ENCODE measurements around the gene C17orf100. TPM values are rescaled to one million over a fixed set of nuclear protein-coding genes. Genes with fewer than 3 reads are reported as not detected.

The C17orf100 gene
- total and polyA plus RNA-seq, 2 of the 13 experiments (the other 11 are each of a cell fraction or from before 2014, with no cell fraction given) = 3.6 to 8.7 TPM

- no peak for TF ChIP-seq ARID3A (IDR thresholded peaks at IDR 0.05; ENCODE audit: low read depth, low read length)
- TF ChIP-seq KLF16 (CRISPR knock-in tag; IDR thresholded peaks at IDR 0.05) = 0 out of 4 replicates have a peak, but pooled peaks of 1 of the 2 experiments have one; percentile 5
- TF ChIP-seq ZBTB1 (CRISPR knock-in tag; IDR thresholded peaks at IDR 0.05; ENCODE audit: borderline replicate concordance) = no peak
- 0 out of 2 replicates have a peak, but pooled peaks have one; percentile 37 for TF ChIP-seq FIP1L1 (IDR thresholded peaks at IDR 0.05; ENCODE audit: borderline replicate concordance, insufficient read depth, low read depth, low read length)
- no peak for TF ChIP-seq FUBP1 (CRISPR knock-in tag; IDR thresholded peaks at IDR 0.05; ENCODE audit: borderline replicate concordance)
- no peak for TF ChIP-seq HDAC1 (CRISPR knock-in tag; IDR thresholded peaks at IDR 0.05)
- TF ChIP-seq CBX2 (IDR thresholded peaks at IDR 0.05; ENCODE audit: low read depth, low read length) = no peak
- no peak for TF ChIP-seq CBX2 (CRISPR knock-in tag; IDR thresholded peaks at IDR 0.05; ENCODE audit: low read depth)
- TF ChIP-seq GTF2F1 (IDR thresholded peaks at IDR 0.05; ENCODE audit: low read length) = no peak
- no peak for TF ChIP-seq ZNF446 (CRISPR knock-in tag; IDR thresholded peaks at IDR 0.05)
- TF ChIP-seq AGO2 (optimal IDR thresholded peaks at IDR 0.05; ENCODE audit: low read depth, low read length) = peak; percentile 48
- TF ChIP-seq SMARCC2 (IDR thresholded peaks at IDR 0.05) = no peak
- no peak for TF ChIP-seq RXRB (CRISPR knock-in tag; IDR thresholded peaks at IDR 0.05; ENCODE audit: borderline replicate concordance)
- TF ChIP-seq TMF1 (CRISPR knock-in tag; IDR thresholded peaks at IDR 0.05; ENCODE audit: low read depth) = no peak
- no peak for TF ChIP-seq REPIN1 (CRISPR knock-in tag; IDR thresholded peaks at IDR 0.05; ENCODE audit: borderline replicate concordance, low read depth)
- TF ChIP-seq NONO (IDR thresholded peaks at IDR 0.05) = no peak
- TF ChIP-seq NONO (CRISPR knock-in tag; conservative IDR thresholded peaks at IDR 0.05) = no peak
- 0 out of 2 replicates have a peak, but pooled peaks have one; percentile 39 for TF ChIP-seq STAT5B (CRISPR knock-in tag; IDR thresholded peaks at IDR 0.05)
- TF ChIP-seq AKNA (CRISPR knock-in tag; IDR thresholded peaks at IDR 0.05; ENCODE audit: borderline replicate concordance) = no peak
- no peak for TF ChIP-seq SMYD3 (CRISPR knock-in tag; IDR thresholded peaks at IDR 0.05)
- TF ChIP-seq ZNF557 (CRISPR knock-in tag; IDR thresholded peaks at IDR 0.05) = no peak
- TF ChIP-seq ESRRA (CRISPR knock-in tag; IDR thresholded peaks at IDR 0.05; ENCODE audit: low read depth) = no peak
- TF ChIP-seq TRIM24 (CRISPR knock-in tag; IDR thresholded peaks at IDR 0.05) = no peak
- no peak for TF ChIP-seq SIN3B (IDR thresholded peaks at IDR 0.05; ENCODE audit: low read length)
- TF ChIP-seq KAT8 (CRISPR knock-in tag; IDR thresholded peaks at IDR 0.05) = no peak; the same call in 1 of the 2 replicates
Measured at GRCh38 chr17:6700948-6701307, 49.4 kb downstream of the C17orf100 start (continued).
